ENCODE measurements around the gene DOK7.

Gene DOK7

GRCh38 chr4:3464349-3464905, 1.3 kb downstream of the DOK7 start:
- DNase-seq = no peak

- DNase-seq = no peak
Observed at GRCh38 chr4:3464911-3465697, 2.0 kb downstream of the DOK7 start.

GRCh38 chr4:3465698-3466671, 2.9 kb downstream of the DOK7 start:
- no peak for DNase-seq

- DNase-seq = no peak
Observed at GRCh38 chr4:3466691-3467600, 3.8 kb downstream of the DOK7 start.

GRCh38 chr4:3467601-3468031, 4.5 kb downstream of the DOK7 start:
- no peak for DNase-seq

GRCh38 chr4:3468154-3468553, 5.0 kb downstream of the DOK7 start:
- DNase-seq = no peak

- no peak for DNase-seq
Observed at GRCh38 chr4:3468804-3469203, 5.7 kb downstream of the DOK7 start.

GRCh38 chr4:3469386-3470243, 6.5 kb downstream of the DOK7 start:
- no peak for DNase-seq

GRCh38 chr4:3470244-3471097, 7.4 kb downstream of the DOK7 start:
- no peak for DNase-seq

- DNase-seq = no peak
Observed at GRCh38 chr4:3471098-3471760, 8.1 kb downstream of the DOK7 start.

- DNase-seq = no peak
Observed at GRCh38 chr4:3471886-3472285, 8.8 kb downstream of the DOK7 start.

- no peak for DNase-seq
Observed at GRCh38 chr4:3472411-3473141, 9.5 kb downstream of the DOK7 start.

GRCh38 chr4:3473181-3473950, 10.3 kb downstream of the DOK7 start:
- DNase-seq = no peak

- no peak for DNase-seq
Observed at GRCh38 chr4:3473996-3474765, 11.1 kb downstream of the DOK7 start.

- no peak for DNase-seq
Observed at GRCh38 chr4:3475041-3475712, 12.1 kb downstream of the DOK7 start.

- no peak for DNase-seq
Observed at GRCh38 chr4:3475713-3476260, 12.7 kb downstream of the DOK7 start.

- no peak for DNase-seq
Observed at GRCh38 chr4:3476341-3476747, 13.2 kb downstream of the DOK7 start.
